ENCODE data around the gene PTPRD. TPM values are rescaled to one million over a fixed set of nuclear protein-coding genes. Genes with fewer than 3 reads are reported as not detected.

Gene PTPRD
- total and polyA plus RNA-seq, 10 donors = 0.08 to 11.7 (median 2.9) TPM

DNA sequence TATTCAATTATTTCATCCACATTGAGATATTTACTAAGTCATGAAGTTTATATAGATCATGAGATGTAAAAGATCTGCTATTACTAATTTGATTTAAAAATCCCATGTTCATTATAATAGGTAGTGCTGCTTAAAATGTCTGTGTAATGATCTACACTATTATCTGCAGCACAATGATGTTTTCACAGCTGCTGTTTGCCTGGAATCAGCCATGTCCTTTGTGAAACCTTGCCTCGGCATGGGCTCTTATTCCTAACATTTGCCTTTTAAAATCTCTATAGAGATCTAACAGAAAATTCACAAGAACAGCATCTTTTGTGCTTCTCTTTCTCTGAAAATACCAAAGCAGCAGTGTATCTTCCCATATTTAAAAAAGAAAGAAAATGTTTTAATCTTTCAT lies 444.6 kb downstream of the PTPRD start:
- H3K4me1 ChIP-seq = no peaks in the 10 kb centered on the region
- WGBS, 5 donors = 77 to 97% (median 85%) methylated on average over 1 of the region's 1 CpG
- H3K27ac ChIP-seq = no peak overlapping the region
- intact Hi-C loops (cut with DNase I; ENCODE audit: low total_unique reads) = no loop called here
- no peak for DNase-seq
- no peak overlapping the region for H3K4me3 ChIP-seq
- H3K27me3 ChIP-seq (replicated peaks in 1 of 7) = no peaks in the 10 kb centered on the region
- TF ChIP-seq CTCF (IDR thresholded peaks at IDR 0.05 in 8 of 11, conservative IDR thresholded peaks at IDR 0.05 in 3 of 11) = no peak
- no peak for TF ChIP-seq POLR2A (IDR thresholded peaks at IDR 0.05)
- no peak for TF ChIP-seq POLR2AphosphoS5 (IDR thresholded peaks at IDR 0.05)
- peaks cover 0 to 7% (median 0%) of the 10 kb centered on the region in 8 donors for H3K9me3 ChIP-seq
- H3K36me3 ChIP-seq = no peaks in the 10 kb centered on the region

GRCh38 chr9:10148796-10149195 lies 464.0 kb downstream of the PTPRD start:
- H3K27ac ChIP-seq = no peak overlapping the region
- no peak overlapping the region for H3K4me3 ChIP-seq
- TF ChIP-seq CTCF (IDR thresholded peaks at IDR 0.05 in 8 of 11, conservative IDR thresholded peaks at IDR 0.05 in 3 of 11) (no peak), POLR2AphosphoS5 (IDR thresholded peaks at IDR 0.05) (no peak), POLR2A (IDR thresholded peaks at IDR 0.05) (no peak)
- DNase-seq = no peak
- H3K4me1 ChIP-seq = no peaks in the 10 kb centered on the region
- H3K9me3 ChIP-seq = peaks cover 0 to 7% (median 0%) of the 10 kb centered on the region in 8 donors
- no peaks in the 10 kb centered on the region for H3K27me3 ChIP-seq (replicated peaks in 1 of 7)
- intact Hi-C loops (cut with DNase I; ENCODE audit: low total_unique reads) = no loop called here
- H3K36me3 ChIP-seq = no peaks in the 10 kb centered on the region

GRCh38 chr9:10146517-10147331 lies 466.1 kb downstream of the PTPRD start:
- Histone ChIP-seq H3K9me3 (peaks cover 0 to 7% (median 0%) of the 10 kb centered on the region in 8 donors), H3K4me3 (no peak overlapping the region), H3K27me3 (replicated peaks in 1 of 7) (no peaks in the 10 kb centered on the region), H3K4me1 (no peaks in the 10 kb centered on the region), H3K27ac (no peak overlapping the region), H3K36me3 (no peaks in the 10 kb centered on the region)
- 70 to 87% (median 77%) methylated on average over 8 of the region's 8 CpGs for WGBS, 5 donors
- intact Hi-C loops (cut with DNase I; ENCODE audit: low total_unique reads) = no loop called here
- no peak for DNase-seq
- no peak for TF ChIP-seq POLR2A (IDR thresholded peaks at IDR 0.05)
- TF ChIP-seq POLR2AphosphoS5 (IDR thresholded peaks at IDR 0.05) = no peak
- no peak for TF ChIP-seq CTCF (IDR thresholded peaks at IDR 0.05 in 8 of 11, conservative IDR thresholded peaks at IDR 0.05 in 3 of 11)

DNA sequence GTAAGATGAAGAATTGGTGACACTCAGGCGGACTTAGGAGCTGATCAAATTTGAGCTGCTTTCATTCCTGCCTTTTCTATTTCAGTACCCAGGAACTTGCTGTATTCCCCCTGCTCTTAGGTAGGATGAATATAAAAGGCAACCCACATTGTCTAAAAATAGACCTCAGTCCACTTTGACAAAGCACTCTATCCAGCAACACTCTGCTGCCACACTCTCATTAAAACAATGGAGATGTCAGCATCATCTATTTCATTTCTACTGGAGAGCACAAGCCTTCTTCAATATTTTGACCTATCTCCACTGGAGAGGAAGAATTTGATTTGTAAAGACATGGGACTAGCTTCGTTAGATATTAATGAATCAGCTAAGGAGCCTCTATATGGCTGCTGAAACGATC lies 468.4 kb downstream of the PTPRD start:
- no peak for DNase-seq
- H3K27ac ChIP-seq = no peak overlapping the region
- H3K36me3 ChIP-seq = no peaks in the 10 kb centered on the region
- WGBS, 5 donors = 63 to 82% (median 73%) methylated on average over 3 of the region's 3 CpGs
- H3K4me3 ChIP-seq = no peak overlapping the region
- H3K9me3 ChIP-seq = peaks cover 0 to 6% (median 0%) of the 10 kb centered on the region in 8 donors
- intact Hi-C loops (cut with DNase I; ENCODE audit: low total_unique reads) = no loop called here
- TF ChIP-seq CTCF (IDR thresholded peaks at IDR 0.05 in 8 of 11, conservative IDR thresholded peaks at IDR 0.05 in 3 of 11) (no peak), POLR2A (IDR thresholded peaks at IDR 0.05) (no peak), POLR2AphosphoS5 (IDR thresholded peaks at IDR 0.05) (no peak)
- H3K4me1 ChIP-seq = no peaks in the 10 kb centered on the region
- H3K27me3 ChIP-seq (replicated peaks in 1 of 7) = no peaks in the 10 kb centered on the region
